Left lung (tissue), 10 donors: Measurements from ENCODE around the gene MAP7D1. TPM values are rescaled to one million over a fixed set of nuclear protein-coding genes. Genes with fewer than 3 reads are reported as not detected.
A peak's percentile ranks its signal among the peaks of the same experiment; 100 is the strongest.
"Not testable (repeated sequence)": the region's sequence is repeated elsewhere in the genome, so short reads cannot be mapped to it uniquely, and the experiment has no call there.

ENCODE experiments used
- ATAC-seq: fragments of 200-7000 bp; cut with Tn5 transposase; one replicate; pipeline ENCODE4 v1.9.1; 2020; ENCODE audit warnings: moderate library complexity
- DNase-seq, 4 donors: peaks; one replicate each; pipeline ENCODE4 v3.0.0-alpha.2; 2013 to 2020
- H3K27ac ChIP-seq, 2 donors: fragments of 200-600 bp; sonication (generic) in 1 of 2; one replicate each; pipeline versions ENCODE4 v1.5.0 to v1.8.0; 2020 to 2021
- H3K27me3 ChIP-seq, 2 donors: fragments of 200-600 bp; sonication (generic) in 1 of 2; one replicate each; pipeline versions ENCODE4 v1.5.0 to v1.8.0; 2020 to 2021
- H3K36me3 ChIP-seq, 2 donors: fragments of 200-600 bp; sonication (generic) in 1 of 2; one replicate each; pipeline versions ENCODE4 v1.5.0 to v1.8.0; 2020 to 2021
- H3K4me1 ChIP-seq, 2 donors: fragments of 200-600 bp; one replicate each; pipeline ENCODE4 v1.8.0; 2021
- H3K4me3 ChIP-seq, 2 donors: fragments of 200-600 bp; sonication (generic) in 1 of 2; one replicate each; pipeline versions ENCODE4 v1.5.0 to v1.8.0; 2020 to 2021; ENCODE audit warnings: mild to moderate bottlenecking in 1 of 2
- H3K9me3 ChIP-seq, 2 donors: fragments of 200-600 bp; sonication (generic) in 1 of 2; one replicate each; pipeline versions ENCODE4 v1.5.0 to v1.8.0; 2020 to 2021
- CTCF ChIP-seq, 2 donors: fragments of 200-600 bp; sonication (generic) in 1 of 2; IDR thresholded peaks; one replicate each; pipeline versions ENCODE4 v1.5.0 to v1.8.0; 2021; ENCODE audit warnings: antibody characterized with exemption in 2 of 2
- intact Hi-C, 2 donors: fragments of 100-400 bp; cut with DNase I; formaldehyde crosslinking; loops; one replicate each; pipeline versions ENCODE4 v1.11.2 to v1.14.2; 2022
- polyA plus RNA-seq, 6 donors: library from polyadenylated mRNA; unstranded; fragments of 120-200 nt; gene quantifications; one replicate each; pipeline ENCODE4 v1.2.1, GENCODE V29; 2013; ENCODE audit not compliant: insufficient read length in 6 of 6
- total RNA-seq, 2 donors: library from RNA; stranded (reverse); fragmentation: NEBNext Ultra II Directional; extraction: Animal tissue kit (Norgen Biotek cat#: 25700); gene quantifications; one replicate each; pipeline ENCODE4 v1.2.1, GENCODE V29; 2021
- donor health status: DM: no; HTN: yes; CAD: no.
- donor health status: DM: no; HTN: no; CAD: no.

The MAP7D1 gene
- total and polyA plus RNA-seq, 8 donors = 54.6 to 147 (median 79.7) TPM

DNA sequence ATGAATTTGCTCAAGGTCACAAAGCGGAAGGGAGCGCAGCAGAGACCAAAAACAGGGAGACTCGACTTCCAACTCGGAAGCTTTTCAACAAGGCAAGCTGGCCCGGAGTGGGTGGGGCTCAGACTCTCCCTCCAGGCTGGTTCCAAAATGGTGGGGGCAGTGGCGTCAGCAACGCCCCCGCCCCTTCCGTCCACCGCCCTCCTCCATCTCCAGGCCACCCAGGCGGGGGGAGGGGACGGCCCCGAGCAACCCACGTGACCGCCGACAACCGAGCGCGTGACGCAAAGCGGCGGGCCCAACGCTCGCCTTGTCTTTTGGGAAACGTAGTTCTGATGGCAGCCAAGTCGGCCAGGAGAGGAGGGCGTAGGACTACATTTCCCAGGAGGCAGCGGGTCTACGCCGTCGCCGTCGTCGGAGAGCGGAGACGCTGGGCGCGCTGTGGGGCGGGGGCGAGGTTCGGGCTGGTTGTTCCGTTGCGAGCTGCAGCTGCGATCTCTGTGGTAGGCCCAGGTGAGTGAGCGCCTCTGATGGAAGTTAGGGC is 68.1 kb downstream of the MAP7D1 start, which contains the start of gene THRAP3:
Gene THRAP3, plus strand, starts transcription at position 448 of the 541 bp plus-strand sequence. CDS start 58,121 bp downstream, outside the sequence.
- intact Hi-C loops = no loop called here
- H3K9me3 ChIP-seq = no peaks in the 10 kb centered on the region
- H3K4me3 ChIP-seq = peak within 1 kb of the TSS; percentile 79 to 97
- no peaks in the 10 kb centered on the region for H3K27me3 ChIP-seq
- peak; percentile 97 for ATAC-seq
- H3K36me3 ChIP-seq = peaks cover 0 to 24% of the 10 kb centered on the region in 2 donors
- peaks cover 17 to 53% of the 10 kb centered on the region in 2 donors for H3K4me1 ChIP-seq
- DNase-seq = peak; percentile 99 to 100 (median 100)
- TF ChIP-seq CTCF (IDR thresholded peaks at IDR 0.05) = no peak
- peak within 1 kb of the TSS; percentile 97 to 98 for H3K27ac ChIP-seq

- H3K36me3 ChIP-seq = peaks cover 0 to 31% of the 10 kb centered on the region in 2 donors
- no peaks in the 10 kb centered on the region for H3K9me3 ChIP-seq
- peak in 1 of 2 donors; percentile 53 for TF ChIP-seq CTCF (IDR thresholded peaks at IDR 0.05)
- peak in 2 of 4 donors; percentile 75 to 93 for DNase-seq
- ATAC-seq = peak; percentile 81
- peak overlapping the region; percentile 79 to 97 for H3K4me3 ChIP-seq
- no peaks in the 10 kb centered on the region for H3K27me3 ChIP-seq
- intact Hi-C loops = no loop called here
- H3K27ac ChIP-seq = peak overlapping the region; percentile 97 to 98
- peaks cover 17 to 57% of the 10 kb centered on the region in 2 donors for H3K4me1 ChIP-seq
Measured at GRCh38 chr1:36224537-36225282, 68.8 kb downstream of the MAP7D1 start.

- H3K27ac ChIP-seq = peak overlapping the region; percentile 97 to 98
- H3K9me3 ChIP-seq = no peaks in the 10 kb centered on the region
- H3K27me3 ChIP-seq = no peaks in the 10 kb centered on the region
- H3K36me3 ChIP-seq = peaks cover 0 to 38% of the 10 kb centered on the region in 2 donors
- ATAC-seq (no peak), DNase-seq (no peak)
- intact Hi-C loops = no loop called here
- peaks cover 17 to 59% of the 10 kb centered on the region in 2 donors for H3K4me1 ChIP-seq
- peak overlapping the region; percentile 79 to 97 for H3K4me3 ChIP-seq
- TF ChIP-seq CTCF (IDR thresholded peaks at IDR 0.05) = no peak
Measured at GRCh38 chr1:36225283-36225899, 69.4 kb downstream of the MAP7D1 start.

DNA sequence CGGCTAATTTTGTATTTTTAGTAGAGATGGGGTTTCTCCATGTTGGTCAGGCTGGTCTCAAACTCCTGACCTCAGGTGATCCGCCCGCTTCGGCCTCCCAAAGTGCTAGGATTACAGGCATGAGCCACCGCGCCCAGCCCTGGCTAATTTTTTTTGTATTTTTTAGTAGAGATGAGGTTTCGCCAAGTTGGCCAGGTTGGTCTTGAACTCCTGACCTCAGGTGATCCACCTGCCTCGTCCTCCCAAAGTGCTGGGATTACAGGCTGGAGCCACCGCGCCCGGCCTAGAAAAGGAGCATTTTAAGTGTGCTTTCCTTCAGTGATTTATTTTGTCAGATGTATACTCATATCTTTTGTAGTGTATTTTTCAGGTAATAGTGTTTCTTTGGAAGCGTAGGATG is 74.3 kb downstream of the MAP7D1 start:
- H3K9me3 ChIP-seq, H3K4me3 ChIP-seq, ATAC-seq, H3K27ac ChIP-seq, H3K27me3 ChIP-seq, DNase-seq, intact Hi-C loops: not testable (repeated sequence)
- Histone ChIP-seq H3K36me3 (peaks cover 0 to 77% of the 10 kb centered on the region in 2 donors), H3K4me1 (peaks cover 13 to 82% of the 10 kb centered on the region in 2 donors)

Other genes starting within 250 kb of the MAP7D1 start
- gene AGO3, start 225.1 kb upstream of the MAP7D1 start, total RNA-seq = 10 to 100 TPM; 28.0 to 30.1 TPM
- gene AGO3, start 225.1 kb upstream of the MAP7D1 start, polyA plus RNA-seq = 10 to 100 TPM; 18.7 to 23.1 (median 21.1) TPM
- gene TEKT2, start 72.1 kb upstream of the MAP7D1 start, total RNA-seq = 1 to 10 TPM in 1 of 2 donors, under 1 TPM in 1; 0.32 to 5.8 TPM
- 10 to 100 TPM in 4 of 6 donors, 1 to 10 TPM in 2; 5.9 to 16.0 (median 12.8) TPM for gene TEKT2, start 72.1 kb upstream of the MAP7D1 start, polyA plus RNA-seq
- gene ADPRS, start 67.3 kb upstream of the MAP7D1 start, total RNA-seq = 10 to 100 TPM; 26.3 to 27.9 TPM
- gene ADPRS, start 67.3 kb upstream of the MAP7D1 start, polyA plus RNA-seq = 10 to 100 TPM; 27.2 to 30.4 (median 28.9) TPM
- gene COL8A2, start 30.9 kb upstream of the MAP7D1 start, total RNA-seq = 1 to 10 TPM; 7.0 to 8.4 TPM
- gene COL8A2, start 30.9 kb upstream of the MAP7D1 start, polyA plus RNA-seq = 1 to 10 TPM in 1 of 6 donors, under 1 TPM in 5; 0.43 to 1.0 (median 0.91) TPM
- 10 to 100 TPM; 66.0 to 71.4 TPM for gene TRAPPC3, start 6.7 kb upstream of the MAP7D1 start, total RNA-seq
- 10 to 100 TPM; 45.5 to 57.1 (median 52.7) TPM for gene TRAPPC3, start 6.7 kb upstream of the MAP7D1 start, polyA plus RNA-seq
- 10 to 100 TPM; 86.2 to 93.0 TPM for gene THRAP3, start 68.3 kb downstream of the MAP7D1 start, total RNA-seq
- gene THRAP3, start 68.3 kb downstream of the MAP7D1 start, polyA plus RNA-seq = 100 to 1,000 TPM; 135 to 167 (median 151) TPM
- 10 to 100 TPM in 1 of 2 donors, 1 to 10 TPM in 1; 7.1 to 25.9 TPM for gene SH3D21, start 150.2 kb downstream of the MAP7D1 start, total RNA-seq
- gene SH3D21, start 150.2 kb downstream of the MAP7D1 start, polyA plus RNA-seq = 10 to 100 TPM; 12.7 to 27.3 (median 18.4) TPM
- gene EVA1B, start 167.5 kb downstream of the MAP7D1 start, total RNA-seq = 10 to 100 TPM; 34.2 to 34.7 TPM
- 10 to 100 TPM; 21.9 to 53.7 (median 36.1) TPM for gene EVA1B, start 167.5 kb downstream of the MAP7D1 start, polyA plus RNA-seq
- gene STK40, start 229.8 kb downstream of the MAP7D1 start, total RNA-seq = 10 to 100 TPM; 54.7 to 97.7 TPM
- 10 to 100 TPM; 29.3 to 40.6 (median 33.2) TPM for gene STK40, start 229.8 kb downstream of the MAP7D1 start, polyA plus RNA-seq
- gene LSM10, start 241.7 kb downstream of the MAP7D1 start, total RNA-seq = 10 to 100 TPM; 33.5 to 41.4 TPM
- gene LSM10, start 241.7 kb downstream of the MAP7D1 start, polyA plus RNA-seq = 10 to 100 TPM; 13.5 to 22.2 (median 17.6) TPM